ENCODE results near the gene RTEL1.

DNA sequence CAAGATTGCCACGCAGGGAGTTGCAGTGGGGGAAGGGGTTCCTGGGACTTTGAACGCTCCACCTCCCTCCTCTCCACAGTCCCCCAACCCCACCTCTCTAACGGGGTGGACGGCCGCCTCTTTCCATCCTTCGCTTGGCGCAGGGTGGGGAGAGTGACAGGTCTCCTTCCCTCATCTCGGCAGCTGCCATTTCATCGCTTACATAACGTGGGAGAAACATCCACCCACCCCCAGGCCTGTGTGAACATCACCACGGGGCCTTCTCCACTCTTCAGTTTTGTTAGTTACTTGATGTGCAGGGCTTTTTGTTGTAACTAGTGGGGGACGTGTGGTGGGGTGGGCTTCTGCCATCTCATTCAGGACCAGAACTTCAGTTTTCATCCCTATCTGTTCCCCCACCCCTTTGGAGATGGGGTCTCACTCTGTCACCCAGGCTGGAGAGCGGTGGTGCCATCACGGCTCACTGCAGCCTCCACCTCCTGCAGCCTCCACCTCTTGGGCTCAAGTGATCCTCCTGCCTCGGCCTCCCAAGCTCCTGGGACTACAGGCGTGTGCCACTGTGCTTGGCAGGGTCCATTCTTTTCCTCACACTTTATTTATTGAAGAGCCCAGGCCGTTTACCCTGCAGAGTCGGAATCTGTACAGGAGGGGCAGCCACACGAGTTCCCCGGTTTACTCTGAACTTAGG is 17.7 kb downstream of the RTEL1 start:
- TF ChIP-seq CTCF (IDR thresholded peaks at IDR 0.05) (no peak), ZFX (IDR thresholded peaks at IDR 0.05; ENCODE audit: borderline replicate concordance) (no peak)

Data from 22Rv1 (cell line).